K562 (cell line): Measurements from ENCODE around the gene NRF1. TPM values are rescaled to one million over a fixed set of nuclear protein-coding genes. Genes with fewer than 3 reads are reported as not detected.

Experiments used
- BCL6 ChIP-seq: fragments of 250-450 bp; sonication (Bioruptor Pico); IDR thresholded peaks from 2 replicates; pipeline ENCODE4 v1.4.0; 2020
- CHD2 ChIP-seq: IDR thresholded peaks from 2 replicates; pipeline ENCODE4 v1.6.1; 2011; ENCODE audit warnings: low read depth, low read length
- ELF2 ChIP-seq: fragments of 250-450 bp; sonication (Bioruptor Pico); IDR thresholded peaks from 2 replicates; pipeline ENCODE4 v1.5.0; 2021; ENCODE audit warnings: mild to moderate bottlenecking
- EP400 ChIP-seq: fragments of 450-650 bp; IDR thresholded peaks from 2 replicates; pipeline ENCODE4 v1.6.1; 2017; ENCODE audit warnings: antibody characterized with exemption, mild to moderate bottlenecking, moderate library complexity
- HDAC8 ChIP-seq: fragments of 450-650 bp; IDR thresholded peaks from 2 replicates; pipeline ENCODE4 v1.6.1; 2016; ENCODE audit warnings: mild to moderate bottlenecking, missing genetic modification characterization, moderate library complexity, missing compliant biosample characterization
- IFI16 ChIP-seq: fragments of 250-450 bp; sonication (Bioruptor Pico); IDR thresholded peaks from 2 replicates; pipeline ENCODE4 v2.1.2; 2022; ENCODE audit warnings: mild to moderate bottlenecking, inconsistent platforms
- LARP7 ChIP-seq: fragments of 450-650 bp; IDR thresholded peaks from 2 replicates; pipeline ENCODE4 v1.6.1; 2016
- MAFF ChIP-seq: IDR thresholded peaks from 2 replicates; pipeline ENCODE4 v1.6.1; 2012; ENCODE audit warnings: low read length, improper control_type of control experiment
- MXI1 ChIP-seq: IDR thresholded peaks from 2 replicates; pipeline ENCODE4 v1.6.1; 2011; ENCODE audit warnings: low read depth, mild to moderate bottlenecking, improper control_type of control experiment, low read length
- NR2F6 ChIP-seq: fragments of 450-650 bp; formaldehyde crosslinking; IDR thresholded peaks from 2 replicates; pipeline ENCODE4 v1.4.0; 2020; ENCODE audit warnings: mild to moderate bottlenecking
- POLR2AphosphoS2 ChIP-seq: IDR thresholded peaks from 2 replicates; pipeline ENCODE4 v1.6.1; 2012; ENCODE audit warnings: low read length, improper control_type of control experiment
- PRPF4 ChIP-seq: fragments of 200-400 bp; formaldehyde crosslinking; IDR thresholded peaks from one replicate; pipeline ENCODE4 v1.6.1; 2017; ENCODE audit warnings: low read length, low read depth, mild to moderate bottlenecking; ENCODE audit not compliant: insufficient read depth, poor library complexity, severe bottlenecking
- PYGO2 ChIP-seq: fragments of 450-650 bp; IDR thresholded peaks from 2 replicates; pipeline ENCODE4 v1.6.1; 2016; ENCODE audit warnings: mild to moderate bottlenecking, missing genetic modification characterization, moderate library complexity, missing compliant biosample characterization
- RBM17 ChIP-seq: fragments of 200-400 bp; formaldehyde crosslinking; IDR thresholded peaks from 2 replicates; pipeline ENCODE4 v1.6.1; 2017; ENCODE audit warnings: low read depth, mild to moderate bottlenecking, low read length, borderline replicate concordance
- ZC3H8 ChIP-seq: fragments of 450-650 bp; IDR thresholded peaks from 2 replicates; pipeline ENCODE4 v1.6.1; 2017
- ZNF76 ChIP-seq: fragments of 250-450 bp; sonication (Bioruptor Pico); IDR thresholded peaks from 2 replicates; pipeline ENCODE4 v1.4.0; 2020; ENCODE audit warnings: mild to moderate bottlenecking, moderate library complexity, borderline replicate concordance
- polyA plus RNA-seq, 8 experiments: library from polyadenylated mRNA; depleted of rRNA in 4 of 8; stranded (reverse) in 5 of 8; unstranded in 3 of 8; fragments of >200 nt; fragmentation: Nextera tagmentation in 2 of 8; fragmentation: Illumina TruSeq in 1 of 8; extraction: Ambion mirVana in 2 of 8; extraction: Trizol in 1 of 8; gene quantifications; 2 replicates each; pipeline versions ENCODE4 v1.2.1 to v1.2.3, GENCODE V29; 2011 to 2014; ENCODE audit warnings: inconsistent platforms in 1 of 8, missing spikeins in 1 of 8
- total RNA-seq, 7 experiments: library from RNA; depleted of rRNA in 6 of 7; stranded (reverse); fragments of >200 nt in 6 of 7; fragmentation: Illumina TruSeq in 2 of 7; extraction: Trizol in 2 of 7; gene quantifications; 2 replicates each; pipeline versions ENCODE4 v1.2.1 to v1.2.3, GENCODE V29; 2011 to 2021; ENCODE audit warnings: low replicate concordance in 1 of 7
- TF ChIP-seq, protein P1 (sequence below): sonication (generic); formaldehyde crosslinking; IDR thresholded peaks from 2 replicates; pipeline ENCODE4 v1.8.0; 2022; ENCODE audit warnings: mild to moderate bottlenecking, missing genetic modification reagents
- TF ChIP-seq, protein P2 (sequence below): fragments of 450-650 bp; IDR thresholded peaks from 2 replicates; pipeline ENCODE4 v1.6.1; 2016; ENCODE audit warnings: mild to moderate bottlenecking
- TF ChIP-seq, protein P3 (sequence below): fragments of 450-650 bp; IDR thresholded peaks from 2 replicates; pipeline ENCODE4 v1.7.0; 2016; ENCODE audit warnings: borderline replicate concordance
- TF ChIP-seq, protein P4 (sequence below): sonication (generic); formaldehyde crosslinking; IDR thresholded peaks from 2 replicates; pipeline ENCODE4 v1.9.0; 2022; ENCODE audit warnings: mild to moderate bottlenecking, missing genetic modification reagents

The NRF1 gene
- total and polyA plus RNA-seq, 9 of the 15 experiments (the other 6 are each of a cell fraction or from before 2014, with no cell fraction given): 8.6 to 28.8 (median 20.3) TPM

DNA sequence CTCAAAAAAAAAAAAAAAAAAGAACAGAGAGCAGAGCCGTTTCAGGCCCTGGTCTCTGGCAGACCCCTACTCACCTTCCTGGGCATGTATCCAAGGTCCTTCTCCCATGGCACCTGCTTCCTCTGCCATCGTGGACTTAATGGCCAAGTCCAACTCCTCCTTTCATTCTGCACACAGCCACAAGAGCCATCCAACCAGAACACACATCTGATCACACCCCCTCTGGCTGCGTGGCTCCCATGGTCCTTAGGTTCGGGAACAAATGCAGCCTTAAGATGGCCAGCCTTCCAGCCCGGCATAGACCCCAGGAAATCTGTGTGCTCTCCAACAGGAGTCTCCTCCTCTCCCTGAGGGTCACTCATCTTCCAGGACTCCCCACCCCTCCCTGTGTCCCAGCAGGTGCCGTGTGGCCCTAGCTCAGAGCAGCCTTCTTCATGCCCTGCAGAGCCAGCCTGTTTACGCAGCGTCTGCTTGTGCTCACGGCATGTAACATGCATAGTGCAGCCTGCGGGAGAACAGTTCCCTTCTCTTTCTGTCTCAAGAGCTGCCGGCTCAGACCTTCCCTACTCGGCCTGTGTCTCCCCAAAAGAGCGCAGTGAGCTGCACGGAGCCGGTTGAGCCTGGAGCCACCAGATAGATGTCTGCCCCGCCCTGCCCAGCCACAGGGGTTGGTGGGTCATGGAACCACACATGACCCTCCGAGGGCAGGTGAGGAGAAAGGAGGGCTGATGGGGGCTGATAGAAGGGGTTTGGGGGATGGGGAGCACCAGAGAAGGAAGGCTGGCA lies 157.3 kb downstream of the NRF1 start (continued):
- TF ChIP-seq POLR2AphosphoS2 (no peak), HDAC8 (tag) (no peak), EP400 (no peak; the same call in 1 of the 2 replicates), ZNF76 (CRISPR knock-in tag) (no peak), ZC3H8 (no peak), MAFF (no peak), NR2F6 (CRISPR knock-in tag) (no peak), PYGO2 (no peak), BCL6 (CRISPR knock-in tag) (no peak), PRPF4 (no peak), ELF2 (CRISPR knock-in tag) (no peak), CHD2 (peak; percentile 30; the same call in 1 of the 2 replicates), RBM17 (no peak), IFI16 (no peak), MXI1 (0 out of 2 replicates have a peak, but pooled peaks have one; percentile 18), LARP7 (no peak)
- TF ChIP-seq, protein P1, sequence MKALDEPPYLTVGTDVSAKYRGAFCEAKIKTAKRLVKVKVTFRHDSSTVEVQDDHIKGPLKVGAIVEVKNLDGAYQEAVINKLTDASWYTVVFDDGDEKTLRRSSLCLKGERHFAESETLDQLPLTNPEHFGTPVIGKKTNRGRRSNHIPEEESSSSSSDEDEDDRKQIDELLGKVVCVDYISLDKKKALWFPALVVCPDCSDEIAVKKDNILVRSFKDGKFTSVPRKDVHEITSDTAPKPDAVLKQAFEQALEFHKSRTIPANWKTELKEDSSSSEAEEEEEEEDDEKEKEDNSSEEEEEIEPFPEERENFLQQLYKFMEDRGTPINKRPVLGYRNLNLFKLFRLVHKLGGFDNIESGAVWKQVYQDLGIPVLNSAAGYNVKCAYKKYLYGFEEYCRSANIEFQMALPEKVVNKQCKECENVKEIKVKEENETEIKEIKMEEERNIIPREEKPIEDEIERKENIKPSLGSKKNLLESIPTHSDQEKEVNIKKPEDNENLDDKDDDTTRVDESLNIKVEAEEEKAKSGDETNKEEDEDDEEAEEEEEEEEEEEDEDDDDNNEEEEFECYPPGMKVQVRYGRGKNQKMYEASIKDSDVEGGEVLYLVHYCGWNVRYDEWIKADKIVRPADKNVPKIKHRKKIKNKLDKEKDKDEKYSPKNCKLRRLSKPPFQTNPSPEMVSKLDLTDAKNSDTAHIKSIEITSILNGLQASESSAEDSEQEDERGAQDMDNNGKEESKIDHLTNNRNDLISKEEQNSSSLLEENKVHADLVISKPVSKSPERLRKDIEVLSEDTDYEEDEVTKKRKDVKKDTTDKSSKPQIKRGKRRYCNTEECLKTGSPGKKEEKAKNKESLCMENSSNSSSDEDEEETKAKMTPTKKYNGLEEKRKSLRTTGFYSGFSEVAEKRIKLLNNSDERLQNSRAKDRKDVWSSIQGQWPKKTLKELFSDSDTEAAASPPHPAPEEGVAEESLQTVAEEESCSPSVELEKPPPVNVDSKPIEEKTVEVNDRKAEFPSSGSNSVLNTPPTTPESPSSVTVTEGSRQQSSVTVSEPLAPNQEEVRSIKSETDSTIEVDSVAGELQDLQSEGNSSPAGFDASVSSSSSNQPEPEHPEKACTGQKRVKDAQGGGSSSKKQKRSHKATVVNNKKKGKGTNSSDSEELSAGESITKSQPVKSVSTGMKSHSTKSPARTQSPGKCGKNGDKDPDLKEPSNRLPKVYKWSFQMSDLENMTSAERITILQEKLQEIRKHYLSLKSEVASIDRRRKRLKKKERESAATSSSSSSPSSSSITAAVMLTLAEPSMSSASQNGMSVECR (CRISPR knock-in tag): 0 out of 2 replicates have a peak, but pooled peaks have one; percentile 10
- TF ChIP-seq, protein P2, sequence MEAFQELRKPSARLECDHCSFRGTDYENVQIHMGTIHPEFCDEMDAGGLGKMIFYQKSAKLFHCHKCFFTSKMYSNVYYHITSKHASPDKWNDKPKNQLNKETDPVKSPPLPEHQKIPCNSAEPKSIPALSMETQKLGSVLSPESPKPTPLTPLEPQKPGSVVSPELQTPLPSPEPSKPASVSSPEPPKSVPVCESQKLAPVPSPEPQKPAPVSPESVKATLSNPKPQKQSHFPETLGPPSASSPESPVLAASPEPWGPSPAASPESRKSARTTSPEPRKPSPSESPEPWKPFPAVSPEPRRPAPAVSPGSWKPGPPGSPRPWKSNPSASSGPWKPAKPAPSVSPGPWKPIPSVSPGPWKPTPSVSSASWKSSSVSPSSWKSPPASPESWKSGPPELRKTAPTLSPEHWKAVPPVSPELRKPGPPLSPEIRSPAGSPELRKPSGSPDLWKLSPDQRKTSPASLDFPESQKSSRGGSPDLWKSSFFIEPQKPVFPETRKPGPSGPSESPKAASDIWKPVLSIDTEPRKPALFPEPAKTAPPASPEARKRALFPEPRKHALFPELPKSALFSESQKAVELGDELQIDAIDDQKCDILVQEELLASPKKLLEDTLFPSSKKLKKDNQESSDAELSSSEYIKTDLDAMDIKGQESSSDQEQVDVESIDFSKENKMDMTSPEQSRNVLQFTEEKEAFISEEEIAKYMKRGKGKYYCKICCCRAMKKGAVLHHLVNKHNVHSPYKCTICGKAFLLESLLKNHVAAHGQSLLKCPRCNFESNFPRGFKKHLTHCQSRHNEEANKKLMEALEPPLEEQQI: no peak
- TF ChIP-seq, protein P3, sequence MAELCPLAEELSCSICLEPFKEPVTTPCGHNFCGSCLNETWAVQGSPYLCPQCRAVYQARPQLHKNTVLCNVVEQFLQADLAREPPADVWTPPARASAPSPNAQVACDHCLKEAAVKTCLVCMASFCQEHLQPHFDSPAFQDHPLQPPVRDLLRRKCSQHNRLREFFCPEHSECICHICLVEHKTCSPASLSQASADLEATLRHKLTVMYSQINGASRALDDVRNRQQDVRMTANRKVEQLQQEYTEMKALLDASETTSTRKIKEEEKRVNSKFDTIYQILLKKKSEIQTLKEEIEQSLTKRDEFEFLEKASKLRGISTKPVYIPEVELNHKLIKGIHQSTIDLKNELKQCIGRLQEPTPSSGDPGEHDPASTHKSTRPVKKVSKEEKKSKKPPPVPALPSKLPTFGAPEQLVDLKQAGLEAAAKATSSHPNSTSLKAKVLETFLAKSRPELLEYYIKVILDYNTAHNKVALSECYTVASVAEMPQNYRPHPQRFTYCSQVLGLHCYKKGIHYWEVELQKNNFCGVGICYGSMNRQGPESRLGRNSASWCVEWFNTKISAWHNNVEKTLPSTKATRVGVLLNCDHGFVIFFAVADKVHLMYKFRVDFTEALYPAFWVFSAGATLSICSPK: no peak
- TF ChIP-seq, protein P4, sequence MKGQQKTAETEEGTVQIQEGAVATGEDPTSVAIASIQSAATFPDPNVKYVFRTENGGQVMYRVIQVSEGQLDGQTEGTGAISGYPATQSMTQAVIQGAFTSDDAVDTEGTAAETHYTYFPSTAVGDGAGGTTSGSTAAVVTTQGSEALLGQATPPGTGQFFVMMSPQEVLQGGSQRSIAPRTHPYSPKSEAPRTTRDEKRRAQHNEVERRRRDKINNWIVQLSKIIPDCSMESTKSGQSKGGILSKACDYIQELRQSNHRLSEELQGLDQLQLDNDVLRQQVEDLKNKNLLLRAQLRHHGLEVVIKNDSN: peak; percentile 61
